GM18505 (cell line): ENCODE measurements around the gene PRRX1.

ENCODE experiments used
- ATAC-seq: cut with Tn5 transposase; IDR thresholded peaks from one replicate; pipeline ENCODE4 v1.9.1; 2021; ENCODE audit not compliant: unreplicated experiment
- POLR2A ChIP-seq: IDR thresholded peaks from 4 replicates; pipeline ENCODE4 v1.6.1; 2011; ENCODE audit warnings: borderline replicate concordance; ENCODE audit not compliant: insufficient read depth, insufficient read length; ENCODE audit errors: extremely low read depth

Gene PRRX1

GRCh38 chr1:170730014-170730413 is 66.1 kb downstream of the PRRX1 start:
- ATAC-seq = no peak
- TF ChIP-seq POLR2A = no peak

- no peak for TF ChIP-seq POLR2A
- no peak for ATAC-seq
Observed at GRCh38 chr1:170730438-170730837, 66.5 kb downstream of the PRRX1 start.

- no peak for TF ChIP-seq POLR2A
- ATAC-seq = no peak
Observed at GRCh38 chr1:170731566-170732251, 67.8 kb downstream of the PRRX1 start.

- TF ChIP-seq POLR2A = no peak
- no peak for ATAC-seq
Observed at GRCh38 chr1:170732252-170732588, 68.3 kb downstream of the PRRX1 start.

GRCh38 chr1:170734412-170735175 is 70.7 kb downstream of the PRRX1 start:
- no peak for TF ChIP-seq POLR2A
- ATAC-seq = no peak

GRCh38 chr1:170735366-170736263 is 71.7 kb downstream of the PRRX1 start:
- no peak for TF ChIP-seq POLR2A
- ATAC-seq = no peak

- no peak for TF ChIP-seq POLR2A
- ATAC-seq = no peak
Observed at GRCh38 chr1:170739803-170740202, 75.9 kb downstream of the PRRX1 start.

- TF ChIP-seq POLR2A = no peak
- ATAC-seq = no peak
Observed at GRCh38 chr1:170741678-170742077, 77.7 kb downstream of the PRRX1 start.

- no peak for TF ChIP-seq POLR2A
- no peak for ATAC-seq
Observed at GRCh38 chr1:170742600-170742999, 78.7 kb downstream of the PRRX1 start.

GRCh38 chr1:170743083-170743482 is 79.2 kb downstream of the PRRX1 start:
- no peak for ATAC-seq
- TF ChIP-seq POLR2A = no peak

GRCh38 chr1:170749549-170749948 is 85.6 kb downstream of the PRRX1 start:
- ATAC-seq = no peak
- TF ChIP-seq POLR2A = no peak

- ATAC-seq = no peak
- no peak for TF ChIP-seq POLR2A
Observed at GRCh38 chr1:170749959-170750358, 86.0 kb downstream of the PRRX1 start.

GRCh38 chr1:170755795-170756194 is 91.9 kb downstream of the PRRX1 start:
- ATAC-seq = no peak
- TF ChIP-seq POLR2A = no peak

- no peak for ATAC-seq
- no peak for TF ChIP-seq POLR2A
Observed at GRCh38 chr1:170758992-170759391, 95.1 kb downstream of the PRRX1 start.

- no peak for TF ChIP-seq POLR2A
Observed at GRCh38 chr1:170765279-170765678, 101.3 kb downstream of the PRRX1 start.

More at GRCh38 chr1:170765279-170765678, 101.3 kb downstream of the PRRX1 start:
- ATAC-seq = no peak
